Stimulated activated naive CD8-positive, alpha-beta T cell treated with anti-CD3 and anti-CD28 coated beads, Interleukin-15, amount 100 ng/mL, for 72 hours (primary cell): ENCODE measurements around the gene TSPAN11.

Experiments
- ATAC-seq: fragments of 150-1000 bp; cut with Tn5 transposase; 2 replicates; pipeline ENCODE4 v1.10.0; 2021; ENCODE audit warnings: mild to moderate bottlenecking, moderate library complexity
- DNase-seq, 2 donors: peaks; one replicate each; pipeline ENCODE4 v3.0.0; 2021 to 2022
- H3K27ac Mint-ChIP-seq, 2 donors: one replicate each; pipeline ENCODE4 v1.8.0; 2022; ENCODE audit warnings: mild to moderate bottlenecking in 2 of 2, mixed read lengths in 2 of 2, moderate library complexity in 2 of 2
- H3K27me3 Mint-ChIP-seq: one replicate; pipeline ENCODE4 v1.8.0; 2022; ENCODE audit warnings: mixed read lengths
- H3K4me1 Mint-ChIP-seq: one replicate; pipeline ENCODE4 v1.8.0; 2022; ENCODE audit warnings: mild to moderate bottlenecking, mixed read lengths
- H3K4me3 Mint-ChIP-seq, 2 donors: one replicate each; pipeline ENCODE4 v1.8.0; 2022; ENCODE audit warnings: mild to moderate bottlenecking in 2 of 2, mixed read lengths in 2 of 2, moderate library complexity in 1 of 2
- H3K9me3 Mint-ChIP-seq, 2 donors: one replicate each; pipeline ENCODE4 v1.8.0; 2022; ENCODE audit warnings: mixed read lengths in 2 of 2

The TSPAN11 gene

DNA sequence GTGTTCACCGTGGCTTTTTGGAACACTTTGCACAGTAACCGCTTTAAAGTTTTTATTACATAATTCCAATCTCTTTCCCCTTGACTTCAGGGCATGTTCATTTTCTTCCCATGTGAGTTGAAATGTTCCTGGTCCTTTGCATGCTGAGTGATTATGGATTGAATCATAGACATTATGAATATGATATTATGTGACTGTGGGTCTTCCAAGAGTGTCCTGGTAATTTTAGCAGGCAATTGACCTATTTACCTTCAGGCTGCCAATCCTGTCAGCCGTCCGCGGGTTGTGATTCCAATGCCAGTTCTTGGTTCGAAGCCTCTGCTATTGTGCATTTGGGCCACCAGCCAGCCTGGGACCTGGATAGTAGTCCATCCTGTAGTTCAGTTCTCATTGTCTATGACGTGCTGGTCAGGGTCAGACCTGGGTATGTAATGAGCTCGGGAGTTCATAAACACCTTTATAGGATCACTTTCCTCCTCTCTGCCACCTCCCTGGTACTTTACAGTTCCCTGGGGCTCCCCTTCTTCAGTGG is 114.6 kb downstream of the TSPAN11 start:
- no peak overlapping the region for H3K27ac Mint-ChIP-seq

More for the DNA sequence above, 114.6 kb downstream of the TSPAN11 start:
- H3K9me3 Mint-ChIP-seq = no peaks in the 10 kb centered on the region
- no peak overlapping the region for H3K4me3 Mint-ChIP-seq
- ATAC-seq (no peak), DNase-seq (no peak)
- H3K27me3 Mint-ChIP-seq = peaks cover 38% of the 10 kb centered on the region
- H3K4me1 Mint-ChIP-seq = no peaks in the 10 kb centered on the region
